GM12878 (cell line): Measurements from ENCODE around the gene HSBP1L1. TPM values are rescaled to one million over a fixed set of nuclear protein-coding genes. Genes with fewer than 3 reads are reported as not detected.

Source experiments
- ATAC-seq: fragments of 200-7000 bp; cut with Tn5 transposase; 3 replicates; pipeline ENCODE4 v1.9.1; 2020; ENCODE audit warnings: mild to moderate bottlenecking, moderate library complexity
- BruUV-seq: library from RNA; stranded (reverse); fragments of 400-500 nt; replicated peaks from 2 replicates; lab custom pipeline; 2021; lab: Mats Ljungman, UMichigan
- CTCF ChIA-PET: fragments of 300-600 bp; sonication (Branson Sonifier 250); formaldehyde crosslinking; extraction: SDS; loops from one replicate; lab custom pipeline; 2021; ENCODE audit warnings: inconsistent platforms; lab: Yijun Ruan, JAX
- POLR2A ChIA-PET: fragments of 350-600 bp; formaldehyde crosslinking; extraction: SDS; loops from one replicate; lab custom pipeline; 2021; ENCODE audit warnings: inconsistent platforms; lab: Charles Lee
- RAD21 ChIA-PET: fragments of 300-600 bp; sonication (Branson Sonifier 250); formaldehyde crosslinking; loops from one replicate; lab custom pipeline; 2023; ENCODE audit warnings: antibody characterized with exemption; ENCODE audit not compliant: unreplicated experiment; lab: Charles Lee
- SMC1A ChIA-PET: fragments of 300-600 bp; sonication (Branson Sonifier 250); formaldehyde crosslinking; loops from one replicate; lab custom pipeline; 2023; ENCODE audit not compliant: unreplicated experiment, uncharacterized antibody; lab: Charles Lee
- DNase-seq: peaks from one replicate; pipeline ENCODE4 v3.0.0-alpha.2; 2011; ENCODE audit warnings: low read depth, low spot score
- FAIRE-seq: peaks from 3 replicates; lab custom pipeline; 2011; peaks lifted over from hg19 to GRCh38; lab: Jason Lieb, UNC
- H2AFZ ChIP-seq: 2 replicates; pipeline ENCODE4 v1.6.0; 2011; ENCODE audit warnings: low read depth, low read length, control low read depth; ENCODE audit not compliant: control insufficient read depth
- H3K27ac ChIP-seq: 2 replicates; pipeline ENCODE4 v1.5.1; 2011; ENCODE audit warnings: control low read depth; ENCODE audit not compliant: control insufficient read depth, insufficient read depth
- H3K27me3 ChIP-seq, 2 experiments: replicated peaks in 1 of 2; 2 replicates each; pipeline versions ENCODE4 v1.6.0 to v1.6.1; 2011; ENCODE audit warnings: low read length in 1 of 2; ENCODE audit not compliant: control insufficient read depth in 2 of 2, insufficient read depth in 2 of 2
- H3K36me3 ChIP-seq, 2 experiments: 2 replicates each; pipeline ENCODE4 v1.5.1; 2011; ENCODE audit warnings: low read length in 1 of 2; ENCODE audit not compliant: control insufficient read depth in 2 of 2, insufficient read depth in 2 of 2
- H3K4me1 ChIP-seq: 2 replicates; pipeline ENCODE4 v1.6.1; 2011; ENCODE audit warnings: mild to moderate bottlenecking, low read length, moderate library complexity, mixed read lengths; ENCODE audit not compliant: control insufficient read depth, insufficient read depth
- H3K4me2 ChIP-seq: 2 replicates; pipeline ENCODE4 v1.6.0; 2011; ENCODE audit warnings: control low read depth; ENCODE audit not compliant: control insufficient read depth, insufficient read depth
- H3K4me3 ChIP-seq: fragments of 200-600 bp; sonication (generic); 2 replicates; pipeline ENCODE4 v1.5.1; 2016
- H3K79me2 ChIP-seq: 2 replicates; pipeline ENCODE4 v1.6.0; 2011; ENCODE audit warnings: low read length; ENCODE audit not compliant: control insufficient read depth, insufficient read depth
- H3K9ac ChIP-seq: 2 replicates; pipeline ENCODE4 v1.8.0; 2011; ENCODE audit warnings: low read length, control low read depth, mixed read lengths; ENCODE audit not compliant: control insufficient read depth, insufficient read depth
- H3K9me3 ChIP-seq: replicated peaks from 3 replicates; pipeline ENCODE4 v1.5.1; 2011; ENCODE audit warnings: mild to moderate bottlenecking, low read length; ENCODE audit not compliant: control insufficient read depth, insufficient read depth
- H4K20me1 ChIP-seq: 2 replicates; pipeline ENCODE4 v1.6.0; 2011; ENCODE audit not compliant: control insufficient read depth, insufficient read depth
- BCL11A ChIP-seq: IDR thresholded peaks from 2 replicates; pipeline ENCODE4 v1.6.1; 2011; ENCODE audit warnings: low read depth, low read length
- CBX3 ChIP-seq: fragments of 200-600 bp; sonication (generic); IDR thresholded peaks from 2 replicates; pipeline ENCODE4 v1.6.1; 2016; ENCODE audit warnings: low read depth, borderline replicate concordance
- KDM1A ChIP-seq: fragments of 200-600 bp; sonication (generic); IDR thresholded peaks from 2 replicates; pipeline ENCODE4 v1.6.1; 2016; ENCODE audit warnings: borderline replicate concordance
- LARP7 ChIP-seq: fragments of 450-650 bp; IDR thresholded peaks from 2 replicates; pipeline ENCODE4 v1.6.1; 2017; ENCODE audit warnings: mild to moderate bottlenecking
- MYC ChIP-seq: IDR thresholded peaks from 2 replicates; pipeline ENCODE4 v1.6.1; 2011; ENCODE audit warnings: mild to moderate bottlenecking, low read length, moderate library complexity, inconsistent platforms; ENCODE audit not compliant: insufficient read depth, insufficient replicate concordance, insufficient read length, severe bottlenecking
- NBN ChIP-seq: fragments of 450-650 bp; IDR thresholded peaks from 2 replicates; pipeline ENCODE4 v1.6.1; 2016
- NFIC ChIP-seq: IDR thresholded peaks from 2 replicates; pipeline ENCODE4 v1.6.1; 2012; ENCODE audit warnings: low read depth, mild to moderate bottlenecking, inconsistent platforms, low read length, moderate library complexity
- PBX3 ChIP-seq: IDR thresholded peaks from 2 replicates; pipeline ENCODE4 v1.6.1; 2011; ENCODE audit warnings: mild to moderate bottlenecking, low read depth, low read length, moderate library complexity; ENCODE audit not compliant: insufficient replicate concordance
- YBX1 ChIP-seq: fragments of 450-650 bp; IDR thresholded peaks from 2 replicates; pipeline ENCODE4 v1.6.1; 2016; ENCODE audit warnings: antibody characterized with exemption
- WGBS: methylation state at CpG from one replicate; pipeline ENCODE4 v1.1.6; 2016; ENCODE audit warnings: low lambda C conversion rate; ENCODE audit not compliant: insufficient replicate concordance, insufficient coverage; ENCODE audit errors: missing lambda C conversion rate; 5-methylcytosine and 5-hydroxymethylcytosine counted together
- in situ Hi-C: fragments of 300-500 bp; cut with MboI; formaldehyde crosslinking; loops from 9 replicates; pipeline ENCODE4 v1.14.3; 2018; ENCODE audit warnings: mixed read lengths
- intact Hi-C: fragments of 100-400 bp; cut with micrococcal nuclease; formaldehyde crosslinking; loops from one replicate; pipeline ENCODE4 v1.14.2; 2022; ENCODE audit not compliant: unreplicated experiment
- polyA plus RNA-seq, 11 experiments: library from polyadenylated mRNA; depleted of rRNA in 4 of 11; unstranded in 6 of 11; stranded (reverse) in 5 of 11; fragments of >200 nt; fragmentation: Nextera tagmentation in 4 of 11; fragmentation: Illumina TruSeq in 1 of 11; extraction: Ambion mirVana in 4 of 11; extraction: Trizol in 1 of 11; gene quantifications; 1 replicate in 1 of 11; 2 replicates in 10 of 11; pipeline versions ENCODE4 v1.2.1 to v1.2.3, GENCODE V29; 2011 to 2016; ENCODE audit warnings: inconsistent platforms in 2 of 11, missing spikeins in 2 of 11, low read depth in 1 of 11
- total RNA-seq, 4 experiments: library from RNA; depleted of rRNA in 3 of 4; stranded (reverse); fragments of >200 nt in 3 of 4; fragmentation: Illumina TruSeq in 1 of 4; extraction: Trizol in 1 of 4; gene quantifications; 2 replicates each; pipeline versions ENCODE4 v1.2.1 to v1.2.3, GENCODE V29; 2013 to 2021
- TF ChIP-seq, protein P1 (sequence below): fragments of 450-650 bp; formaldehyde crosslinking; IDR thresholded peaks from 2 replicates; pipeline ENCODE4 v1.5.0; 2022; ENCODE audit warnings: mild to moderate bottlenecking, missing genetic modification characterization

HSBP1L1 gene
- total and polyA plus RNA-seq, 10 of the 15 experiments (the other 5 are each of a cell fraction or from before 2014, with no cell fraction given) = 0.97 to 14.0 (median 6.9) TPM; not detected in 1

DNA sequence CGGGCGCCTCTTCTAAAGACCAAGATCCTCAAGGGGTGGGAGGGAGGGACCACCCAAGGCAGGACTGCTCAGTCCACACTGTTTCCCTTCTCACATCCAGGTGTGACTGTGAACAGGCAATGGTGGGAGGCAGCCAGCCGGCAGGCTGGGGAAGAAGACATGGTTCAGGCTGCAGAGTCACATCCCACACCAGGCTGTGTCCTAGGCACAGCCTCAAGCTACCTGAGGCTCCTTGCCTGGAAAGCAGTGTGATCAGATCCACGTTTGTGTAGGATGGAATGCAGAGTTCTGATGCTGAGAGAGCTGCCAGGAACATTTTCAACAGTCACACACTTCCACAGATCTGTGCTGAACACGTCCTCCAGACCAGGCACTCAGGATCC is 29.4 kb upstream of the HSBP1L1 start:
- Histone ChIP-seq H2AFZ (no peak overlapping the region), H4K20me1 (no peaks in the 10 kb centered on the region), H3K36me3 (peaks cover 3 to 5% of the 10 kb centered on the region in 2 experiments; a peak in 3 of 4 replicates), H3K4me1 (no peaks in the 10 kb centered on the region), H3K4me3 (no peak overlapping the region), H3K9ac (no peak overlapping the region), H3K4me2 (no peak overlapping the region), H3K27ac (no peak overlapping the region), H3K9me3 (peaks cover 8% of the 10 kb centered on the region), H3K27me3 (no peaks in the 10 kb centered on the region), H3K79me2 (no peaks in the 10 kb centered on the region; the same call in 1 of the 2 replicates)
- ChIA-PET POLR2A (no interaction called here), RAD21 (no interaction called here), CTCF (no interaction called here), SMC1A (no interaction called here)
- in situ Hi-C loops = no loop called here
- intact Hi-C loops = no loop called here
- FAIRE-seq (no peak), ATAC-seq (no peak), DNase-seq (no peak)
- BruUV-seq = no TSS peak
- no peak for TF ChIP-seq MYC
- TF ChIP-seq KDM1A = no peak
- no peak for TF ChIP-seq PBX3
- no peak for TF ChIP-seq NFIC
- TF ChIP-seq LARP7 = no peak
- TF ChIP-seq YBX1 = no peak
- no peak for TF ChIP-seq NBN
- TF ChIP-seq CBX3 = no peak
- TF ChIP-seq, protein P1, sequence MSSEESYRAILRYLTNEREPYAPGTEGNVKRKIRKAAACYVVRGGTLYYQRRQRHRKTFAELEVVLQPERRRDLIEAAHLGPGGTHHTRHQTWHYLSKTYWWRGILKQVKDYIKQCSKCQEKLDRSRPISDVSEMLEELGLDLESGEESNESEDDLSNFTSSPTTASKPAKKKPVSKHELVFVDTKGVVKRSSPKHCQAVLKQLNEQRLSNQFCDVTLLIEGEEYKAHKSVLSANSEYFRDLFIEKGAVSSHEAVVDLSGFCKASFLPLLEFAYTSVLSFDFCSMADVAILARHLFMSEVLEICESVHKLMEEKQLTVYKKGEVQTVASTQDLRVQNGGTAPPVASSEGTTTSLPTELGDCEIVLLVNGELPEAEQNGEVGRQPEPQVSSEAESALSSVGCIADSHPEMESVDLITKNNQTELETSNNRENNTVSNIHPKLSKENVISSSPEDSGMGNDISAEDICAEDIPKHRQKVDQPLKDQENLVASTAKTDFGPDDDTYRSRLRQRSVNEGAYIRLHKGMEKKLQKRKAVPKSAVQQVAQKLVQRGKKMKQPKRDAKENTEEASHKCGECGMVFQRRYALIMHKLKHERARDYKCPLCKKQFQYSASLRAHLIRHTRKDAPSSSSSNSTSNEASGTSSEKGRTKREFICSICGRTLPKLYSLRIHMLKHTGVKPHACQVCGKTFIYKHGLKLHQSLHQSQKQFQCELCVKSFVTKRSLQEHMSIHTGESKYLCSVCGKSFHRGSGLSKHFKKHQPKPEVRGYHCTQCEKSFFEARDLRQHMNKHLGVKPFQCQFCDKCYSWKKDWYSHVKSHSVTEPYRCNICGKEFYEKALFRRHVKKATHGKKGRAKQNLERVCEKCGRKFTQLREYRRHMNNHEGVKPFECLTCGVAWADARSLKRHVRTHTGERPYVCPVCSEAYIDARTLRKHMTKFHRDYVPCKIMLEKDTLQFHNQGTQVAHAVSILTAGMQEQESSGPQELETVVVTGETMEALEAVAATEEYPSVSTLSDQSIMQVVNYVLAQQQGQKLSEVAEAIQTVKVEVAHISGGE (CRISPR knock-in tag) = no peak
- TF ChIP-seq BCL11A = no peak
- WGBS = 90% methylated on average over 5 of the region's 5 CpGs
